Loucy (cell line): ENCODE results near the gene NOS3.

Source experiments
- CTCF ChIP-seq: fragments of 200-600 bp; sonication (generic); conservative IDR thresholded peaks from 2 replicates; pipeline ENCODE4 v1.5.1; 2014; ENCODE audit warnings: mild to moderate bottlenecking, antibody characterized with exemption, low read length
- EZH2phosphoT487 ChIP-seq: fragments of 200-600 bp; IDR thresholded peaks from 2 replicates; pipeline ENCODE4 v1.6.1; 2018; ENCODE audit warnings: antibody characterized with exemption, mild to moderate bottlenecking, moderate library complexity, borderline replicate concordance

DNA sequence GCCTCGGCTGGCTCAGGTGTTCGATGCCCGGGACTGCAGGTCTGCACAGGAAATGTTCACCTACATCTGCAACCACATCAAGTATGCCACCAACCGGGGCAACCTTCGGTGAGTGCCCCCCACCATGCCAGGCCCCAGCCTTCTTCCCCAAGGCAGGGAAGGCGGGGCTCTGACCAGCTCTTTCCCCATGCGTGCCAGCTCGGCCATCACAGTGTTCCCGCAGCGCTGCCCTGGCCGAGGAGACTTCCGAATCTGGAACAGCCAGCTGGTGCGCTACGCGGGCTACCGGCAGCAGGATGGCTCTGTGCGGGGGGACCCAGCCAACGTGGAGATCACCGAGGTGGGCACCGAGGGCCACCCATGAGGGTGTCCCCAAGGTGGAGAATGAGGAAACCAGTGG is 7.5 kb downstream of the NOS3 start:
- TF ChIP-seq CTCF (no peak), EZH2phosphoT487 (no peak)
